Breast epithelium (tissue), 3 donors: ENCODE results near the gene HRH1.

Source experiments
- CTCF ChIP-seq, 3 donors: fragments of 450-650 bp; IDR thresholded peaks; one replicate each; pipeline ENCODE4 v1.5.1; 2016 to 2017; ENCODE audit warnings: antibody characterized with exemption in 3 of 3, mild to moderate bottlenecking in 3 of 3, moderate library complexity in 3 of 3
- POLR2A ChIP-seq: fragments of 450-650 bp; IDR thresholded peaks from one replicate; pipeline ENCODE4 v1.6.1; 2016; ENCODE audit warnings: antibody characterized with exemption, mild to moderate bottlenecking, moderate library complexity
- POLR2AphosphoS5 ChIP-seq, 3 donors: sonication (generic); formaldehyde crosslinking; IDR thresholded peaks; one replicate each; pipeline ENCODE4 v1.6.1; 2017; ENCODE audit warnings: antibody characterized with exemption in 3 of 3

GRCh38 chr3:11165476-11165875 is 11.2 kb downstream of the HRH1 start:
- no peak for TF ChIP-seq CTCF (IDR thresholded peaks at IDR 0.05)
- TF ChIP-seq POLR2A = no peak
- TF ChIP-seq POLR2AphosphoS5 (IDR thresholded peaks at IDR 0.05) = no peak
